Stimulated activated CD4-positive, alpha-beta T cell treated with anti-CD3 and anti-CD28 coated beads, Interleukin-1b, Interleukin-23, amount 100 ng/mL, for 48 hours (primary cell): ENCODE results near the gene AGTRAP.

Source experiments
- DNase-seq: peaks from one replicate; pipeline ENCODE4 v3.0.0-alpha.2; 2020

AGTRAP gene

GRCh38 chr1:11707621-11708276 lies 28.2 kb upstream of the AGTRAP start:
- no peak for DNase-seq

GRCh38 chr1:11708554-11709350 lies 27.2 kb upstream of the AGTRAP start:
- no peak for DNase-seq

- DNase-seq: no peak
Observed at GRCh38 chr1:11711490-11711889, 24.4 kb upstream of the AGTRAP start.

- no peak for DNase-seq
Observed at GRCh38 chr1:11712285-11712684, 23.7 kb upstream of the AGTRAP start.

GRCh38 chr1:11713095-11713494 lies 22.8 kb upstream of the AGTRAP start:
- DNase-seq: no peak

GRCh38 chr1:11714831-11715575 lies 20.9 kb upstream of the AGTRAP start:
- DNase-seq: no peak

- peak; percentile 79 for DNase-seq
Observed at GRCh38 chr1:11719313-11720032, 16.5 kb upstream of the AGTRAP start.

- DNase-seq: no peak
Observed at GRCh38 chr1:11720033-11720376, 15.9 kb upstream of the AGTRAP start.

GRCh38 chr1:11720525-11720924 lies 15.4 kb upstream of the AGTRAP start:
- no peak for DNase-seq

- DNase-seq: no peak
Observed at GRCh38 chr1:11721311-11721710, 14.6 kb upstream of the AGTRAP start.

- no peak for DNase-seq
Observed at GRCh38 chr1:11722538-11722937, 13.4 kb upstream of the AGTRAP start.

- DNase-seq: no peak
Observed at GRCh38 chr1:11725616-11726015, 10.3 kb upstream of the AGTRAP start.

- DNase-seq: no peak
Observed at GRCh38 chr1:11727119-11727518, 8.8 kb upstream of the AGTRAP start.

- DNase-seq: no peak
Observed at GRCh38 chr1:11728126-11728806, 7.7 kb upstream of the AGTRAP start.

- no peak for DNase-seq
Observed at GRCh38 chr1:11729155-11729497, 6.8 kb upstream of the AGTRAP start.

- DNase-seq: no peak
Observed at GRCh38 chr1:11729498-11730428, 6.2 kb upstream of the AGTRAP start.

GRCh38 chr1:11730429-11730891 lies 5.5 kb upstream of the AGTRAP start:
- no peak for DNase-seq

GRCh38 chr1:11731691-11732283 lies 4.1 kb upstream of the AGTRAP start:
- DNase-seq: no peak

- DNase-seq: no peak
Observed at GRCh38 chr1:11733306-11733705, 2.6 kb upstream of the AGTRAP start.

- no peak for DNase-seq
Observed at GRCh38 chr1:11735531-11735853, 444 bp upstream of the AGTRAP start.
